Endothelial cell of umbilical vein (primary cell): ENCODE results near the gene STAB2. TPM values are rescaled to one million over a fixed set of nuclear protein-coding genes. Genes with fewer than 3 reads are reported as not detected.

Experiments
- BruUV-seq: library from RNA; stranded (reverse); fragments of 400-500 nt; replicated peaks from 2 replicates; lab custom pipeline; 2021; lab: Mats Ljungman, UMichigan
- CTCF ChIA-PET: fragments of 300-600, 350-600 bp; sonication (Branson Sonifier 250); formaldehyde crosslinking; loops from one replicate; lab custom pipeline; 2021; ENCODE audit warnings: antibody characterized with exemption, inconsistent platforms; lab: Charles Lee
- POLR2A ChIA-PET: fragments of 300-600, 350-600 bp; sonication (Branson Sonifier 250); formaldehyde crosslinking; loops from one replicate; lab custom pipeline; 2021; ENCODE audit warnings: antibody characterized with exemption, inconsistent platforms; lab: Charles Lee
- DNase-seq: peaks from one replicate; pipeline ENCODE4 v3.0.0-alpha.2; 2011; ENCODE audit warnings: low read depth, low spot score
- FAIRE-seq: peaks from 2 replicates; lab custom pipeline; 2011; peaks lifted over from hg19 to GRCh38; lab: Jason Lieb, UNC
- H2AFZ ChIP-seq: 2 replicates; pipeline ENCODE4 v1.6.0; 2012; ENCODE audit warnings: low read depth, low read length, control low read depth, inconsistent platforms
- H3K27ac ChIP-seq: 2 replicates; pipeline ENCODE4 v1.5.1; 2011; ENCODE audit warnings: low read depth, mild to moderate bottlenecking, control low read depth, low read length, moderate library complexity; ENCODE audit not compliant: insufficient read depth
- H3K27me3 ChIP-seq, 2 experiments: 2 replicates each; pipeline versions ENCODE4 v1.6.0 to v1.6.1; 2011; ENCODE audit warnings: low read length in 2 of 2, mixed read lengths in 1 of 2; ENCODE audit not compliant: control insufficient read depth in 2 of 2, insufficient read depth in 2 of 2
- H3K36me3 ChIP-seq, 2 experiments: 2 replicates in 1 of 2; 3 replicates in 1 of 2; pipeline ENCODE4 v1.5.1; 2011; ENCODE audit warnings: low read length in 2 of 2, mild to moderate bottlenecking in 1 of 2, moderate library complexity in 1 of 2; ENCODE audit not compliant: control insufficient read depth in 2 of 2, insufficient read depth in 2 of 2; ENCODE audit errors: extremely low read depth in 1 of 2
- H3K4me1 ChIP-seq: 3 replicates; pipeline ENCODE4 v1.5.1; 2011; ENCODE audit warnings: mild to moderate bottlenecking, low read length; ENCODE audit not compliant: control insufficient read depth, insufficient read depth; ENCODE audit errors: extremely low read depth
- H3K4me2 ChIP-seq: 2 replicates; pipeline ENCODE4 v1.6.1; 2011; ENCODE audit warnings: low read length, control low read depth, mixed read lengths; ENCODE audit not compliant: insufficient read depth
- H3K4me3 ChIP-seq, 3 experiments: fragments of 200-600 bp in 1 of 3; sonication (generic), shearing (Covaris generic) in 1 of 3; replicated peaks in 1 of 3; 2 replicates each; pipeline ENCODE4 v1.5.1; 2011 to 2016; ENCODE audit warnings: control low read depth in 3 of 3, low read length in 3 of 3, mild to moderate bottlenecking in 2 of 3, inconsistent platforms in 1 of 3, low read depth in 1 of 3, moderate library complexity in 1 of 3; ENCODE audit not compliant: insufficient read depth in 1 of 3
- H3K79me2 ChIP-seq: 2 replicates; pipeline ENCODE4 v1.6.0; 2012; ENCODE audit warnings: low read length, inconsistent platforms; ENCODE audit not compliant: control insufficient read depth, insufficient read depth
- H3K9ac ChIP-seq: replicated peaks from 2 replicates; pipeline ENCODE3; 2011; ENCODE audit warnings: low read length, control low read depth; ENCODE audit not compliant: insufficient read depth; ENCODE audit errors: extremely low read depth
- H3K9me1 ChIP-seq: replicated peaks from 3 replicates; pipeline ENCODE4 v1.6.0; 2011; ENCODE audit warnings: mild to moderate bottlenecking, low read length; ENCODE audit not compliant: control insufficient read depth, insufficient read depth; ENCODE audit errors: extremely low read depth
- H3K9me3 ChIP-seq: replicated peaks from 2 replicates; pipeline ENCODE4 v1.5.1; 2012; ENCODE audit warnings: low read length, inconsistent platforms; ENCODE audit not compliant: control insufficient read depth, insufficient read depth
- H4K20me1 ChIP-seq: replicated peaks from 2 replicates; pipeline ENCODE3; 2011; ENCODE audit warnings: mild to moderate bottlenecking, low read length; ENCODE audit not compliant: control insufficient read depth, insufficient read depth; ENCODE audit errors: extremely low read depth
- EZH2 ChIP-seq: IDR thresholded peaks from 2 replicates; pipeline ENCODE4 v1.6.1; 2012; ENCODE audit warnings: borderline replicate concordance, low read depth, mild to moderate bottlenecking, moderate library complexity, low read length, inconsistent platforms; ENCODE audit not compliant: severe bottlenecking
- FOS ChIP-seq: IDR thresholded peaks from 2 replicates; pipeline ENCODE4 v1.6.1; 2011; ENCODE audit warnings: mild to moderate bottlenecking, low read length, moderate library complexity, borderline replicate concordance; ENCODE audit not compliant: insufficient read depth
- GATA2 ChIP-seq: IDR thresholded peaks from 2 replicates; pipeline ENCODE4 v1.7.0; 2011; ENCODE audit warnings: low read depth, mild to moderate bottlenecking, moderate library complexity, mixed read lengths, low read length; ENCODE audit not compliant: insufficient read length, insufficient read depth
- JUN ChIP-seq: IDR thresholded peaks from 2 replicates; pipeline ENCODE4 v1.6.1; 2011; ENCODE audit warnings: borderline replicate concordance, low read depth; ENCODE audit not compliant: insufficient read length, insufficient read depth
- MYC ChIP-seq: IDR thresholded peaks from one replicate; pipeline ENCODE4 v1.6.1; 2011; ENCODE audit warnings: mild to moderate bottlenecking, low read depth, low read length
- POLR2A ChIP-seq: IDR thresholded peaks from 2 replicates; pipeline ENCODE4 v1.6.1; 2012; ENCODE audit warnings: low read depth, mild to moderate bottlenecking, control low read depth, low read length
- POLR2AphosphoS5 ChIP-seq: IDR thresholded peaks from 2 replicates; pipeline ENCODE4 v1.6.1; 2012; ENCODE audit warnings: low read depth, mild to moderate bottlenecking, control low read depth, low read length, moderate library complexity; ENCODE audit not compliant: insufficient read depth
- dilution Hi-C: fragments of 300-500 bp; cut with MboI; formaldehyde crosslinking; loops from one replicate; pipeline ENCODE4 v1.15.0; 2019; ENCODE audit warnings: low sequenced_read_pairs; ENCODE audit not compliant: extremely low pct_ligation_motif_present
- intact Hi-C: fragments of 100-400 bp; cut with micrococcal nuclease; formaldehyde crosslinking; loops from one replicate; pipeline ENCODE4 v1.10.0; 2022
- polyA plus RNA-seq, 4 experiments: library from polyadenylated mRNA; depleted of rRNA in 3 of 4; stranded (reverse) in 3 of 4; unstranded in 1 of 4; fragments of >200 nt; gene quantifications; 2 replicates each; pipeline versions ENCODE4 v1.2.1 to v1.2.3, GENCODE V29; 2011 to 2012; ENCODE audit warnings: missing spikeins in 1 of 4
- total RNA-seq: library from RNA; stranded (reverse); gene quantifications from 2 replicates; pipeline ENCODE4 v1.2.3, GENCODE V29; 2021
- TF ChIP-seq, protein P1 (sequence below): IDR thresholded peaks from 2 replicates; pipeline ENCODE4 v1.6.1; 2011; ENCODE audit not compliant: insufficient read depth, insufficient read length
- TF ChIP-seq, protein P2 (sequence below), 2 donors: IDR thresholded peaks; 1 replicate in 1 of 2; 2 replicates in 1 of 2; pipeline ENCODE4 v1.5.1; 2011; ENCODE audit warnings: low read length in 2 of 2, mild to moderate bottlenecking in 2 of 2, moderate library complexity in 2 of 2, control low read depth in 1 of 2, inconsistent platforms in 1 of 2, low read depth in 1 of 2; ENCODE audit not compliant: insufficient read depth in 1 of 2; ENCODE audit errors: extremely low read depth in 1 of 2

The STAB2 gene
- total and polyA plus RNA-seq, 2 donors (not counting 3 experiments of a cell fraction or from before 2014, with no cell fraction given), result 0.01 TPM; not detected in 1

DNA sequence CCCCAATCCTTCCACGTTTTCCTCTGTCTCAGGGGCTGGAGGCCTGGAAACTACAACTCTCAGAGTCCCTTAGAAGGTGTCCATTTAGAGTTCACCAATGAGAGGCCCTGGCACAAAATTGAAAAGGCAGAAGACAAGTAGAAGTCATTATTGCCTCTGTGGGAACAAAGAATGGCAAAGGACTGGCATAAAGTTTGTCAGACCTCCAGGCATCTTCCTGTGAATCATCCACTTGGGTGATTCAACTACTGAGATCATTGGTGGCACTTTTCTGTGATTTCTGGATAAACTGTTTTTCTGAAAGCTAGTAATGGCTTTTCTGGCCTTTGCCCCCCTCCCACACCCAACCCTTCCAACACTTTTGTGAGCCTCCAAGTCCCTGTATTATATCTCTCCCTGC lies 48.7 kb upstream of the STAB2 start:
- ChIA-PET CTCF (no interaction called here), POLR2A (no interaction called here)
- Histone ChIP-seq H3K9me3 (no peaks in the 10 kb centered on the region), H3K4me1 (no peaks in the 10 kb centered on the region), H3K9me1 (no peaks in the 10 kb centered on the region), H3K4me2 (no peak overlapping the region), H3K27ac (no peak overlapping the region), H3K9ac (no peak overlapping the region), H3K79me2 (no peaks in the 10 kb centered on the region), H3K27me3 (no peaks in the 10 kb centered on the region), H3K4me3 (no peak overlapping the region), H4K20me1 (no peaks in the 10 kb centered on the region), H3K36me3 (no peaks in the 10 kb centered on the region), H2AFZ (no peak overlapping the region)
- intact Hi-C loops, result no loop called here
- DNase-seq (no peak), FAIRE-seq (no peak)
- dilution Hi-C loops, result no loop called here
- TF ChIP-seq FOS (no peak), EZH2 (no peak), GATA2 (no peak), POLR2A (no peak), POLR2AphosphoS5 (no peak), JUN (no peak), MYC (no peak)
- TF ChIP-seq, protein P1, sequence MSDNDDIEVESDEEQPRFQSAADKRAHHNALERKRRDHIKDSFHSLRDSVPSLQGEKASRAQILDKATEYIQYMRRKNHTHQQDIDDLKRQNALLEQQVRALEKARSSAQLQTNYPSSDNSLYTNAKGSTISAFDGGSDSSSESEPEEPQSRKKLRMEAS, result no peak
- TF ChIP-seq, protein P2, sequence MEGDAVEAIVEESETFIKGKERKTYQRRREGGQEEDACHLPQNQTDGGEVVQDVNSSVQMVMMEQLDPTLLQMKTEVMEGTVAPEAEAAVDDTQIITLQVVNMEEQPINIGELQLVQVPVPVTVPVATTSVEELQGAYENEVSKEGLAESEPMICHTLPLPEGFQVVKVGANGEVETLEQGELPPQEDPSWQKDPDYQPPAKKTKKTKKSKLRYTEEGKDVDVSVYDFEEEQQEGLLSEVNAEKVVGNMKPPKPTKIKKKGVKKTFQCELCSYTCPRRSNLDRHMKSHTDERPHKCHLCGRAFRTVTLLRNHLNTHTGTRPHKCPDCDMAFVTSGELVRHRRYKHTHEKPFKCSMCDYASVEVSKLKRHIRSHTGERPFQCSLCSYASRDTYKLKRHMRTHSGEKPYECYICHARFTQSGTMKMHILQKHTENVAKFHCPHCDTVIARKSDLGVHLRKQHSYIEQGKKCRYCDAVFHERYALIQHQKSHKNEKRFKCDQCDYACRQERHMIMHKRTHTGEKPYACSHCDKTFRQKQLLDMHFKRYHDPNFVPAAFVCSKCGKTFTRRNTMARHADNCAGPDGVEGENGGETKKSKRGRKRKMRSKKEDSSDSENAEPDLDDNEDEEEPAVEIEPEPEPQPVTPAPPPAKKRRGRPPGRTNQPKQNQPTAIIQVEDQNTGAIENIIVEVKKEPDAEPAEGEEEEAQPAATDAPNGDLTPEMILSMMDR (IDR thresholded peaks at IDR 0.05; ENCODE audit: extremely low read depth in 1 of 2, insufficient read depth in 1 of 2, low read depth in 1 of 2, low read length in 2 of 2), result no peak
- no TSS peak for BruUV-seq
